ENCODE measurements around the gene SSTR4.

DNA sequence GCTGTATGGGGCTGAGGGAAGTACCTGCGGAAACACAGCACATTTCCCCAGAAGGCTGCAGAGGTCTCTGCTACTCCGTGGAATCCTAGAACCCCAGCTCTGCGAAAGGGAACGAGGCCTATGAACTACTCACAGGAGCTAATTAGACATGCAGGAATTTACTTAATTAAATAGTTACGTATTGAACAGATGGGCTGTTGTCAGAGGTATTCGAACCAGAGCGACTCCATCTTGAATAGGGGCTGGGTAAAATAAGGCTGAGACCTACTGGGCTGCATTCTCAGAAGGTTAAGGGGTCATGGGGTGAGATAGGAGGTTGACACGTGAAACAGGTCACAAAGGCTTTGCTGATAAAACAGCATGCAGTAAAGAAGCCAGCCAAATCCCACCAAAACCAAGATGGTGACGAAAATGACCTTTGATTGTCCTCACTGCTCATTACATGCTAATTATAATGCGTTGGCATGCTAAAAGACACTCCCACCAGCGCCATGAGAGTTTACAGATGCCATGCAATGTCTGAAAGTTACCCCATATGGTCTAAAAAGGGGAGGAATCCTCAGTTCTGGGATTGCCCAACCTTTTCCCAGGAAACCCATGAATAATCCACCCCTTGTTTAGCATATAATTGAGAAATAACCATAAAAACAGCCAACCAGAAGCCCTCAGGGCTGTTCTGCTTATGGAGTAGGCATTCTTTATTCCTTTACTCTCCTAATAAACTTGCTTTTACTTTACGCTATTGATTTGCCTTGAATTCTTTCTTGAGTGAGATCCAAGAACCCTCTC lies 14.7 kb upstream of the SSTR4 start:
- TF ChIP-seq, protein P1, sequence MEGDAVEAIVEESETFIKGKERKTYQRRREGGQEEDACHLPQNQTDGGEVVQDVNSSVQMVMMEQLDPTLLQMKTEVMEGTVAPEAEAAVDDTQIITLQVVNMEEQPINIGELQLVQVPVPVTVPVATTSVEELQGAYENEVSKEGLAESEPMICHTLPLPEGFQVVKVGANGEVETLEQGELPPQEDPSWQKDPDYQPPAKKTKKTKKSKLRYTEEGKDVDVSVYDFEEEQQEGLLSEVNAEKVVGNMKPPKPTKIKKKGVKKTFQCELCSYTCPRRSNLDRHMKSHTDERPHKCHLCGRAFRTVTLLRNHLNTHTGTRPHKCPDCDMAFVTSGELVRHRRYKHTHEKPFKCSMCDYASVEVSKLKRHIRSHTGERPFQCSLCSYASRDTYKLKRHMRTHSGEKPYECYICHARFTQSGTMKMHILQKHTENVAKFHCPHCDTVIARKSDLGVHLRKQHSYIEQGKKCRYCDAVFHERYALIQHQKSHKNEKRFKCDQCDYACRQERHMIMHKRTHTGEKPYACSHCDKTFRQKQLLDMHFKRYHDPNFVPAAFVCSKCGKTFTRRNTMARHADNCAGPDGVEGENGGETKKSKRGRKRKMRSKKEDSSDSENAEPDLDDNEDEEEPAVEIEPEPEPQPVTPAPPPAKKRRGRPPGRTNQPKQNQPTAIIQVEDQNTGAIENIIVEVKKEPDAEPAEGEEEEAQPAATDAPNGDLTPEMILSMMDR (IDR thresholded peaks at IDR 0.05): no peak
- no peak for TF ChIP-seq POLR2A (IDR thresholded peaks at IDR 0.05)

All from Peyer's patch (tissue), 4 donors.